ENCODE measurements around the gene TRIOBP.
"Not testable (repeated sequence)": the region's sequence is repeated elsewhere in the genome, so short reads cannot be mapped to it uniquely, and the experiment has no call there.

Gene TRIOBP

DNA sequence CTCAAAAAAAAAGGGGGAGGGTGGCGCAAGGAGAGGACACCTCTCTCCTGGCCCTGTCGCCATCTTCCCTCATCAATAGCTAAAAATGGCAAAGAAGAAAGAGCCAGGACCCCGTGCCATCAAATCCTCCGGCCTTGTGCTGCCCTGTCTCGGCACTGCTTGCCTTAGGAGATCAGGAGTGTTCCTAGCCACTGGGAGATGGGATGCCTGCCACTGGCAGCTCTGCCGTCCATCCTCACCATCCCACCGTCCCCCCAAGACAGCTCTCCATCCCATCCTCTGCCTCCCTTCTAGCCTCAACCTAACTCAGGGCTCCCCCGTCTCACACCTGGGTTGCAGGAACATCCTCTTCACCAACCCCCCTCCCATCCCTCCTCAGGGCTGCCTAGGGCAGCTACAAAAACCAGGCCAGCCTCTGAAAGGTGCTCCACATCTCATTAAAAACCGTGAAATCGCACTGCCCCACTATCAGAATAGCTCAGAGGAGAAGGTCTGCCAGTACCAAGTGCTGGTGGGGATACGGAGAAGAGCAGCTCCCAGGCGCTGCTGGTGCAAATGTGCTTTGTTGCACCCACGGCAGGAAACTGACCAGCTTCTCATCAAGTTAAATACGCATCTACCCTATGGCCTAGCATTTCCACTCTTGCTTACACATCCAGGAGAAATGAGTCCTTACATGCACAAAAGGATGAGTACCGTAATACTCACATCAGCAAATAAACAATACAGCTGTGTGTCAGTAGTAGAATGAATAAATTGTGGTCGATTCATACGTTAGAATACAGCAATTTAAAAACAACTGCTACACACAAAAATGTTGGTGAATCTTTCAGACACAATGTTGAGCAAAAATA is 79.2 kb downstream of the TRIOBP start:
- in situ Hi-C loops (cut with HindIII; ENCODE audit: low pct_unique_long_range_greater_than_20kb, low sequenced_read_pairs): no loop called here
- no peak for TF ChIP-seq JUND (IDR thresholded peaks at IDR 0.05; ENCODE audit: low read depth)
- DNase-seq (ENCODE audit: low read depth in 1 of 2, low spot score in 1 of 2): no peak

DNA sequence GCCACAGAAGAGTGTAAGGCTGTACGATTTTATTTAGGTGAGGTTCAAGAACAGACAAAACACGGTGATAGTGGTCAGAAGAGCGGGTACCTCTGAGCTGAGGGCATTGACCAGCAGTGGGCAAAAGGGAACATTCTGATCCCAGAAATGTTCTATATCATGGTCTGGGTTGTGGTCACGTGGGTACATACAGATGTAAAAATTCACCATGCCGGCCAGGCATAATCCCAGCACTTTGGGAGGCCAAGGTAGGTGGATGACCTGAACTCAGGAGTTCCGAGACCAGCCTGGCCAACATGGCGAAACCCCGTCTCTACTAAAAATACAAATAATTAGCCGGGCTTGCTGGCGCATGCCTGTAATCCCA is 79.8 kb downstream of the TRIOBP start:
- no peak for DNase-seq (ENCODE audit: low read depth in 1 of 2, low spot score in 1 of 2)
- in situ Hi-C loops (cut with HindIII; ENCODE audit: low pct_unique_long_range_greater_than_20kb, low sequenced_read_pairs): no loop called here
- TF ChIP-seq JUND (IDR thresholded peaks at IDR 0.05; ENCODE audit: low read depth): no peak

DNA sequence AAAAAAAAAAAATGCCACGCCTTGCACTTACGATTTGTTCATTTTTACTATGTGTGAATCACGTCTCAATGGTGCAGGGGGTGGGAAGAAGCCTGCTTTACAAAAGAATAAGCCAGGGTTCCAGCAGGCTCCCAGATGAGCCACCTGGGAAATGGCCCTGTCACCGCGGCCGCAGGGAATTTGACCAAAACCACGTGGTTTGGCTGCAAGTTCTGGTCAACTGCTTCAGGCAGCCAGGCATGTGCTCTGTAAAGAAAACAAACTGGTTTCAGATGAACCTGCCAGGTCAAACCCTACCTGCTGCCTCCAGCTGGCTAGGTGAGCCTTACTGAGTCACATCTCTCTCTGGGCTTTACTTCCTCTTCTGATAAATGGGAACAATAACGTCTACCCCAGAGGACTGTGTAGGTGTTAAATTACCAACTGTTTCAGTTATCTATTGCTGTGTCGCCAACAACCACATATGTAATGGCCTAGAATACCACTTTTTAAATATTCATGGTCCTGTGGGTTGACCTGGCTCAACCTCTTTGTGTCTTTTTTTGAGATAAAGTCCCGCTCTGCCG is 80.4 kb downstream of the TRIOBP start:
- peak; percentile 46 to 95 for DNase-seq (ENCODE audit: low read depth in 1 of 2, low spot score in 1 of 2)
- no peak for TF ChIP-seq JUND (IDR thresholded peaks at IDR 0.05; ENCODE audit: low read depth)
- in situ Hi-C loops (cut with HindIII; ENCODE audit: low pct_unique_long_range_greater_than_20kb, low sequenced_read_pairs): no loop called here

DNA sequence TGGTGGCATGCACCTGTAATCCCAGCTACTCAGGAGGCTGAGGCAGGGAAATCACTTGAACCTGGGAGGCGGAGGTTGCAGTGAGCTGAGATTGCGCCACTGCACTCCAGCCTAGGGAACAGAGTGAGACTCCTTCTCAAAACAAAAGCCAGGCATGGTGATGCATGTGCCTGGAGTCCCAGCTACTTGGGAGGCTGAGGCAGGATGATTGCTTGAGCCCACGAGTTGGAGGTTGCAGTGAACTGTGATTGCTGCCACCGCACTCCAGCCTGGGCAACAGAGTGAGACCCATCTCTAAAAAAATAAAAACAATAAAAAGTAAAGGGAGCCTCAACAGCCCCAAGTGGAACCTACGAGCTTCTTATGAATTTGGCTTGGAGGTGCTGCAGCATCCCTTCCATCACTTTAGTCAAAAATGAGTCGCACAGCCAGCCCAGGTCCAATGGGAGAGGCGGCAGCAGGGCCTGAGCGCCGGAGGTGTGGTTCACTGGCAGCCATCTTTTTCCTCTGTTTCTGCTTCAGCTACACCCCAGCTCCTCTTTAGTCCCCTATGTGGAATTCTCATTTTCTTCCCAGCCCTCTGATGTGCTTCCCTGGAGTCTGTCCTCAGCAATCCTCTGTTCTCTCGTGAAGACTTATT is 81.6 kb downstream of the TRIOBP start:
- no peak for TF ChIP-seq JUND (IDR thresholded peaks at IDR 0.05; ENCODE audit: low read depth)
- no peak for DNase-seq (ENCODE audit: low read depth in 1 of 2, low spot score in 1 of 2)
- in situ Hi-C loops (cut with HindIII; ENCODE audit: low pct_unique_long_range_greater_than_20kb, low sequenced_read_pairs): no loop called here

DNA sequence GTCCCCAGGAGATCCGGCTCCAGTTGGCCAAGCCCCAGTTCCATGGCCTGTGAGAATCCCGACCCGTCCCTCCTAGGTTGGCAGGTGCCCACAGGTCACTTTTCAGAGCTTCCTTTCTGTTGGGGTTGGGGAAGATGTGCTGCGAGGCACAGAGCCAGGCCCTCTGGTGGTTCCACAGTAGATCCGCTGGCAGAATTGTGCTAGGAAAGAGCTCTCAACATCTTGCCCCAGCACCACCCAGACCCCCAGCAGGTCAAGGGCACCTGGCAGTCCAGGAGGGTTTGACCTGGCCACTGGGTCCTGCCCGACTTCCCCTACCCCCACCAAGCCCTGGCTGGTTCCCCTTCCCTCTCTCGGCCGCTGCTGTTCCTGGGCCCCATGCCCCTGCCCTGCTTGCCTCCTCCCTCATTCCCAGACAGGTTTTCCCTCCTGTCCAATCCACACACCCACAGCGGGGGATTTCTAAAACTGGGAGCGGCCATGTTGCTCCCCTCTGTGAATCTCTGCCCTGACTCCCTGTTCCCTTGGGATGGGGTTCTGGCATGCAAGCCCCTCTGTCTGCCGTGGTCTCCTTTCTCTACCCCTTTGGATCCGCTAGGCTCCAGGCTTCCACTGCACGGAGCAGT is 84.7 kb downstream of the TRIOBP start:
- no peak for TF ChIP-seq JUND (IDR thresholded peaks at IDR 0.05; ENCODE audit: low read depth)
- in situ Hi-C loops (cut with HindIII; ENCODE audit: low pct_unique_long_range_greater_than_20kb, low sequenced_read_pairs): no loop called here
- DNase-seq (ENCODE audit: low read depth in 1 of 2, low spot score in 1 of 2): peak in 1 of 2 experiments; percentile 80

DNA sequence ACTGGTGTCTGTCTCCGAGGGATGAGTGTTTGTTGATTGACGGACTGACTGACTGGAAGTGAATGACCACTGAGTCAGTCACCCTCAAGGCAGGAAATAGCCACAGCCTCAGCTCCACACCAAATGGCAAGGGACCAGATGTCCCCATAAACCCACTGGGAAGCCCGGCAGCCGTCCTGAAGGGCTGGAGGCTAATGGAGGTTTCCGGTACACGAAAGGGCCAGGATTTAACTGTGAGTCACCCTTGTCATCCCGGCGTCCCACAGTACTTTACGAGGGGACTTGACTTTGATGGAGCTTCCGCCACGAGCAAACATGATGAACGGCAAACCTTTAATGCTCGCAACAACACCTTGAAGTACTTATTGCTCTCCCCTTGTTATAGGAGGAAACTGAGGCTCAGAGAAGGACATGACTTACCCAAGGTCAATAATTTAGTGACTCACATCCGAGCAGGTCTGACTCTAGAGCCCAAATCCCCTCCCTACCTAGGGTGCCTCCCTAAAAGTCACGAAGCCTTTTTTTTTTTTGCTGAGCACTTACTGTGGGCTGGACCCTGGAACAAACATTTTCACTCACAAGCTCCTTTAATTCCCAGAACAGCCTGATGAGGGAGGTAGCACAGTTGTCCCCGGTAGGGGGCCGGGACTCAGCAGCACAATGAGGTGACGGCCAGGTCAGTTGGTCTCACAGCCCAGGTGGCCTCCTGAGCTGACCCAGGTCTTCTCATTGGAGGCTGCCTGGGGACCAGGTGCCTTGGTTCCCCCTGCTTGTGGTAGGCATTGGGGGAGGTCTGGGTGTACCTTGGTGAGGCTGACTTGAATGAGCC is 85.7 kb downstream of the TRIOBP start:
- no peak for TF ChIP-seq JUND (IDR thresholded peaks at IDR 0.05; ENCODE audit: low read depth)
- peak in 1 of 2 experiments; percentile 32 for DNase-seq (ENCODE audit: low read depth in 1 of 2, low spot score in 1 of 2)
- in situ Hi-C loops (cut with HindIII; ENCODE audit: low pct_unique_long_range_greater_than_20kb, low sequenced_read_pairs): no loop called here

DNA sequence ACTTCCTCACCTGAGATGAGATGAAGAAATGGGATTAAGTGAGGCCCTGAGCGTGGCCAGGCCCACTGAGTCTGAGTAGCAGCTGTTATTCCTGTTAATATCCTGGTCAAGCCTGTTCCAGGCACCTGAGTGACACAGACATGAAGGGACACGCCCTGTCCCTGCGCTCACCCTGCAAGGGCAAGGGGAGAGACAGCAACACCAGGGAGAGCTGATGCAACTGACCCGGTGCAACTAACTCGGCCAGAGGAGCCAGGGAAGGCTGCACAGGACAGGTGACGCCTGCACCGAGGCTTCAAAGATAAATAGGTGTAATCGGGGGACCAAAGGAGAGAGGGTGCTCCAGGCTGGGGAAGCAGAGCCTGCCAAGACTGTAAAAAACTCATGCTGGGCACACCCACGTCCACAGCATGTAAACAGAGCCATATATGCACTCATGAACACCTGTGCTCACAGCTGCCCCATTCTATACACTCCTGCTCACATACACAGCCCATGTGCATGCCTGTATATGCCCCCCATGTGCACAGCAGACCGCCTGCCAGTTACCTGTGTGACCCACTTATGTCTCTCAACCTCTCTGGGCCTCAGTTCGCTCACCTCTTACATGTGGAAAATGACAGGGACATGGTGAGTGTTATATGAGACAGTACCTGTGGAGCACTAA is 88.1 kb downstream of the TRIOBP start:
- in situ Hi-C loops (cut with HindIII; ENCODE audit: low pct_unique_long_range_greater_than_20kb, low sequenced_read_pairs): no loop called here
- peak; percentile 31 to 89 for DNase-seq (ENCODE audit: low read depth in 1 of 2, low spot score in 1 of 2)
- TF ChIP-seq JUND (IDR thresholded peaks at IDR 0.05; ENCODE audit: low read depth): no peak

DNA sequence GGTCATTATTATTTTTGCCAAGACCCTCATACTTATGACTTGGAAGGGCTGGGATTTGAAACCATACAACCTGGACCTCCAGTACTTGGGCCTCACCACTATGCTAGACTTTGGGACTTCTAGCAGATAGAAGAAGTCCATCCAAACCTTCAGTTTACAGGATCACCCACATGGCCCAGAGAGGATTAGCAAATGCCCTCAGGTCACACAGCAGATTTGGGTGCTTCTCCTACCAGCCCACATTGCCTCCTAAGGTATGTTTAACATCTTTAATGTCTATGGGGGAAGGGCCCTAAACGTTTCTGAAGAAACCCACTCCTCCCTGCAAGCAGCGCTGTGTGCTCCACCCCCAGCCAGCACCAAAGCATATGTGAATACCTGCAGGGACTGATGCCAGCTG is 93.4 kb downstream of the TRIOBP start:
- no peak for DNase-seq (ENCODE audit: low read depth in 1 of 2, low spot score in 1 of 2)
- TF ChIP-seq JUND (IDR thresholded peaks at IDR 0.05; ENCODE audit: low read depth): no peak
- in situ Hi-C loops (cut with HindIII; ENCODE audit: low pct_unique_long_range_greater_than_20kb, low sequenced_read_pairs): no loop called here

DNA sequence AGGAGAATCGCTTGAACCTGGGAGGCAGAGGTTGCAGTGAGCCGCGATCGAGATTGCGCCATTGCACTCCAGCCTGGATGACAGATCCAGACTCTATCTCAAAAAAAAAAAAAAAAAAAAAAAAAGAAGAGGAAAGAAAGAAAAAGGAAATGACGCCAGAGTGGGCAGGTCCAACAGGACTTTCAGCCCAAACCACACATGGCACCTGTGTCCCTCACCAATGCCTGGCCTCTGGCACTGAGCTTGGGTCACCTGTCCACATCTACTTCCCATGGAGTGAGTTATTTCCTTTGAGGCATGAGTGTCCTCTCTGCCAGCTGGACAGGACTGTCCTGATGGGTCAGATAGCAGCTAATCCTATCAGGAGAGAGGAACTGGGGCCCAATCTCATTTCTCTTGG is 95.6 kb downstream of the TRIOBP start:
- in situ Hi-C loops (cut with HindIII; ENCODE audit: low pct_unique_long_range_greater_than_20kb, low sequenced_read_pairs): no loop called here
- no peak for TF ChIP-seq JUND (IDR thresholded peaks at IDR 0.05; ENCODE audit: low read depth)
- peak in 1 of 2 experiments; percentile 42 for DNase-seq (ENCODE audit: low read depth in 1 of 2, low spot score in 1 of 2)

DNA sequence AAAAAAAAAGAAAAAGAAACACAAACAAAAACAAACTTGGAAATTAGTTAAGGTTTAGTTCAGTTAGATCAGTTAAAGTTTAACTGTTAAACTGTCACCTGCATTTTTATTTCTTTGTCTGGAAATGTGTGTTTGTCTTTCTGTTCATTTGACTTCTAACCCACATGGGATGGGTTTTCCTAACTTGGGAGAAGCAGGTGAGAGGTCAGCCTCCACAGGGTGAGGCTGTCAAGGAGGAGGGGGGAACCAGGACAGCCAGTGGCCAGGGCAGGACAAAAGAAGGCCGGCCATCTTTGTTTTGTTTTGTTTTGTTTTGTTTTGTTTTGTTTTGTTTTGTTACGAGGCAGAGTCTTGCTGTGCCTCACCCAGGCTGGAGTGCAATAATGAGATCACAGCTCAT is 97.5 kb downstream of the TRIOBP start:
- TF ChIP-seq JUND (IDR thresholded peaks at IDR 0.05; ENCODE audit: low read depth): no peak
- in situ Hi-C loops (cut with HindIII; ENCODE audit: low pct_unique_long_range_greater_than_20kb, low sequenced_read_pairs): no loop called here
- DNase-seq (ENCODE audit: low read depth in 1 of 2, low spot score in 1 of 2): no peak

DNA sequence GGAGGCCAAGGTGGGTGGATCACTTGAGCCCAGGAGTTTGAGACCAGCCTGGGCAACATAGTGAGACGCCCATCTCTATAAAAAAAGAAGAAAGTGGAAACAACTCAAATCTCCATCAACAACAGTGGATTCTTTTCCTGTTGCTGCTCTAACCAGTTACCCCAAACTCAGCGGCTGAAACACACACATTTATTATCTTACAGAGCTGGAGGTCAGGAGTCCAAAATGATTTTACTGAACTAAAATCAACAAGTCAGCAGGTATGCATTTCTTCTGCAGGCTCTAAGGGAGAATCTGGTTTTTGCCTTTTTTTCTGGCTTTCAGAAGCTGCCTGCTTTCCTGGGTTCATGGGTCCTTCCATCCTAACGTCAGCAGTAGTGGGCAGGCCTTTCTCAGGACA is 99.2 kb downstream of the TRIOBP start:
- in situ Hi-C loops (cut with HindIII; ENCODE audit: low pct_unique_long_range_greater_than_20kb, low sequenced_read_pairs): no loop called here
- no peak for TF ChIP-seq JUND (IDR thresholded peaks at IDR 0.05; ENCODE audit: low read depth)
- no peak for DNase-seq (ENCODE audit: low read depth in 1 of 2, low spot score in 1 of 2)

DNA sequence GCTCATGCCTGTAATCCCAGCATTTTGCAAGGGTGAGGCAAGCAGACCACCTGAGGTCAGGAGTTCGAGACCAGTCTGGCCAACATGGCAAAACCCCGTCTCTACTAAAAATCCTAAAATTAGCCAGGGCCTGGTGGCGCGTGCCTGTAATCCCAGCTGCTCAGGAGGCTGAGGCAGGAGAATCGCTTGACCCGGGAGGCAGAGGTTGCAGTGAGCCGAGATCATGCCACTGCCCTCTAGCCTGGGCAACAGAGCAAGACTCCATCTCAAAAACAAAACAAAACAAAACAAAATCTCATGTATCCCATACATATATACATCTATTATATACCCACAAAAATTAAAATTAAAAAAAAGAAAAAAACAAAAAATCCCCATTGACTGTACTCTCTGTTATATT is 100.4 kb downstream of the TRIOBP start:
- in situ Hi-C loops (cut with HindIII; ENCODE audit: low pct_unique_long_range_greater_than_20kb, low sequenced_read_pairs); DNase-seq (ENCODE audit: low read depth in 1 of 2, low spot score in 1 of 2): not testable (repeated sequence)
